ENCODE results near the gene GP1BA.
"Not testable (repeated sequence)": the region's sequence is repeated elsewhere in the genome, so short reads cannot be mapped to it uniquely, and the experiment has no call there.

Gene GP1BA

GRCh38 chr17:4901648-4902344 lies 30.3 kb upstream of the GP1BA start:
- no peak for DNase-seq

GRCh38 chr17:4902540-4902939 lies 29.5 kb upstream of the GP1BA start:
- no peak for DNase-seq

DNA sequence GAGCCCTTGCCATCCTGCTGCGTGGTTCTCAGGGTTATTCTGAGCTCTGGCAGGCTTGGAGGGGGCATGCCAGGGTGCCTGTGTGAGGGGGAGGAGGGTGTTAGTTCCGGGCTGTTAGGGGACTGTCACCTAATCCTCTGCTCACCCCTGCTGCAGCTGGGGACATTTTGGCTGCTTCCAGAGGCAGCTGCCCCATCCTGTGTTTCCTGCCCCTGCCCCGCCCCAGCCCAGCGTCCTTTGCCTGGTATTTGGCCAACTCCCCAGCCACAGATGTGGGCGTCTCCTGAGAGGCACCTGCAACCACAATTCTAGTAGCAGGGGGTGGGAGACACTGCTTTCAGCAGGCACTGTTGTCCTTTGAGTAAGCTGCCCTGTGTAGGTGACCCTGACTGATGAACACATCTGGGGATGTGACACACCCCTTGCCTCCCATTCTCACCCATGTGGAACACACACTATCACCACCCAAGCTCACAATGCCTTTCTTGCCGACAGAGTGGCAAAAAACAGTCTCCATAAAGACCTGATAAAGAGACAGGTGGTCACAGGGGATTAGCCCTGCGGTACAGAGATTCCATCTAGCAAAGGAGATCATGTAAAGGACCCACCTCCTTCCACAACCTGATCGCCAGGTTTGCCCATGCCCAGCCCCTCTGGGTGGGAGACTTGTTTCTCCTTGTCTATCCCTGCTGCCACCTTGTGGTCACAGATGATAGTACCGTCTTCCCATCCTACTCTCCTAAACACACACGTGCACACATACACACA lies 28.8 kb upstream of the GP1BA start, which contains the start of gene CHRNE:
CHRNE (minus strand) TSS at position 48 of the 768 bp plus-strand sequence; CDS start at position 13, 35 bp downstream.
- DNase-seq, result peak; percentile 71 to 73

- DNase-seq, result not testable (repeated sequence)
Measured at GRCh38 chr17:4906642-4907041, 25.4 kb upstream of the GP1BA start.

- DNase-seq, result no peak
Measured at GRCh38 chr17:4908301-4908700, 23.8 kb upstream of the GP1BA start.

- DNase-seq, result peak; percentile 69 to 70
Measured at GRCh38 chr17:4908711-4909496, 23.2 kb upstream of the GP1BA start.

GRCh38 chr17:4913994-4914393 lies 18.1 kb upstream of the GP1BA start:
- DNase-seq, result no peak

DNA sequence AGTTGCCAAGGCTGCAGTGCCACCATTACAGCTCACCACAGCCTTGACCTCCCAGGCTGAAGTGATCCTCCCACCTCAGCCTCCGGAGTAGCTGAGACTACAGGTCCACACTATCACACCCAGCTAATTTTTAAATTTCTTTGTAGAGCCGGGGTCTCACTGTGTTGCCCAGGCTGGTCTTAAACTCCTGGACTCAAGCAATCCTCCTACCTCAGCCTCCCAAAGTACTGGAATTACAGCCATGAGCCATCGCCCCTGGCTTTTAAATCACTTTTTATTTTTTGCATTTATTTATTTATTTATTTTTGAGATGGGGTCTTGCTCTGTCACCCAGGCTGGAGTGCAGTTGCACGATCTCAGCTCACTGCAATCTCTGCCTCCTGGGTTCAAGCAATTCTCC lies 17.5 kb upstream of the GP1BA start:
- not testable (repeated sequence) for DNase-seq

DNA sequence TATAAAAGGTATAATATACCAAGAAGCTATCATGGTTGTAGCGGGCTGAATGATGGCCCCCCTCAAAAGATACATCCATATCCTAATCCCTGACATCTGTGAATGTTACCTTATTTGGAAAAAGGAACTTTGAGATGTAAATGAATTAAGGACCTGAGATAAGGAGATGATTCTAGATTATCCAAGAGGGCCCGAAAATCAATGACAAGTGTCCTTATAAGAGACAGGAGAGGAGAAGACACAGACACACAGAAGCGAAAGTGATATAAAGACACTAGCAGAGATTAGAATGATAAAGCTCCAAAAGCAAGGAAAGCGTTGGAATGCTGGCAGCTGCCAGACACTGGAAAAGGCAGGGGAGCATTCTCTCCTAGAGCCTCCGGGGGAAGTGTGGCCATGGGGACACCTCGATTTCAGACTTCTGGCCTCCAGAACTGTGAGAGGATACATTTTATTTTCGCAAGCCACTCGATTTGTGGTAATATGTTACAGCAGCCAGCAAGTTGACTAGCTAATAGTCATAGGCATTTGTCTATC lies 12.5 kb upstream of the GP1BA start:
- no peak for DNase-seq

GRCh38 chr17:4920351-4921048 lies 11.6 kb upstream of the GP1BA start:
- DNase-seq, result no peak

GRCh38 chr17:4921320-4921719 lies 10.8 kb upstream of the GP1BA start:
- no peak for DNase-seq

- DNase-seq, result not testable (repeated sequence)
Measured at GRCh38 chr17:4926577-4927335, 5.3 kb upstream of the GP1BA start.

GRCh38 chr17:4928881-4929280 lies 3.2 kb upstream of the GP1BA start:
- no peak for DNase-seq

DNA sequence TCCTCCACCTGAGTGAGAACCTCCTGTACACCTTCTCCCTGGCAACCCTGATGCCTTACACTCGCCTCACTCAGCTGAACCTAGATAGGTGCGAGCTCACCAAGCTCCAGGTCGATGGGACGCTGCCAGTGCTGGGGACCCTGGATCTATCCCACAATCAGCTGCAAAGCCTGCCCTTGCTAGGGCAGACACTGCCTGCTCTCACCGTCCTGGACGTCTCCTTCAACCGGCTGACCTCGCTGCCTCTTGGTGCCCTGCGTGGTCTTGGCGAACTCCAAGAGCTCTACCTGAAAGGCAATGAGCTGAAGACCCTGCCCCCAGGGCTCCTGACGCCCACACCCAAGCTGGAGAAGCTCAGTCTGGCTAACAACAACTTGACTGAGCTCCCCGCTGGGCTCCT lies 679 bp downstream of the GP1BA start:
- DNase-seq, result no peak

DNA sequence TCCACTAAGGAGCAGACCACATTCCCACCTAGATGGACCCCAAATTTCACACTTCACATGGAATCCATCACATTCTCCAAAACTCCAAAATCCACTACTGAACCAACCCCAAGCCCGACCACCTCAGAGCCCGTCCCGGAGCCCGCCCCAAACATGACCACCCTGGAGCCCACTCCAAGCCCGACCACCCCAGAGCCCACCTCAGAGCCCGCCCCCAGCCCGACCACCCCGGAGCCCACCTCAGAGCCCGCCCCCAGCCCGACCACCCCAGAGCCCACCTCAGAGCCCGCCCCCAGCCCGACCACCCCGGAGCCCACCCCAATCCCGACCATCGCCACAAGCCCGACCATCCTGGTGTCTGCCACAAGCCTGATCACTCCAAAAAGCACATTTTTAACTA lies 1.6 kb downstream of the GP1BA start:
- no peak for DNase-seq

GRCh38 chr17:4934173-4934979 lies 2.3 kb downstream of the GP1BA start:
- no peak for DNase-seq

GRCh38 chr17:4935650-4936049 lies 3.6 kb downstream of the GP1BA start:
- DNase-seq, result no peak

DNA sequence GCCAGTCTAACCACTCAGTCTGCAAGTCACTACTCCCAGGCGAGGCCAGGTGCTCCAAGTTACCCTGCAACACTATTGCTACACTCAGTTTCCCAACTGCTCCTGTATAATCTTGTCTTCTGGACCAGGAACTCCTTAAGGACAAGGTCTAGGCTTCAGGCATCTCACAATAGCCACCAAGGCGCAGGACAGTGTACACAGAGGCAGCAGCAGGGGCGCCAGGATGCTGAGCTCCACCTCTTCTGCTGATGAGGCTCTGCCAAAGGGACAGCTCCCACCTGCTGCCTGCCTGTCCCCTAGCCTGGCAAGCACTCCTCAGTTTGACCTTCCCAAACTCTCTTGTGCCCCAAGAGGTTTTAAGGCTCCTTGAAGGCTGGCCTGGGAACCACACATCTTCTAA lies 4.4 kb downstream of the GP1BA start:
- DNase-seq, result no peak

GRCh38 chr17:4937553-4937952 lies 5.5 kb downstream of the GP1BA start:
- no peak for DNase-seq

- DNase-seq, result no peak
Measured at GRCh38 chr17:4938069-4938491, 6.0 kb downstream of the GP1BA start.
